Caco-2 (cell line): ENCODE data around the gene DUSP3. TPM values are rescaled to one million over a fixed set of nuclear protein-coding genes. Genes with fewer than 3 reads are reported as not detected.

Experiments
- BruUV-seq: library from RNA; stranded (reverse); fragments of 400-500 nt; replicated peaks from 2 replicates; lab custom pipeline; 2021; lab: Mats Ljungman, UMichigan
- CTCF ChIA-PET: fragments of 300-600 bp; sonication (Branson Sonifier 250); formaldehyde crosslinking; loops from one replicate; lab custom pipeline; 2022; ENCODE audit warnings: antibody characterized with exemption; lab: Charles Lee
- POLR2A ChIA-PET: fragments of 300-600 bp; sonication (Branson Sonifier 250); formaldehyde crosslinking; loops from one replicate; lab custom pipeline; 2022; ENCODE audit warnings: antibody characterized with exemption; lab: Charles Lee
- DNase-seq, 2 experiments: peaks; one replicate each; pipeline versions ENCODE4 v3.0.0 to v3.0.0-alpha.2; 2020 to 2022
- H3K27me3 ChIP-seq: replicated peaks from 2 replicates; pipeline ENCODE4 v1.6.0; 2011; ENCODE audit warnings: low read length; ENCODE audit not compliant: control insufficient read depth, insufficient read depth
- H3K36me3 ChIP-seq: 2 replicates; pipeline ENCODE4 v1.5.1; 2011; ENCODE audit warnings: low read length; ENCODE audit not compliant: control insufficient read depth, insufficient read depth
- H3K4me1 ChIP-seq: fragments of 250-450 bp; sonication (Bioruptor Pico); 2 replicates; pipeline ENCODE4 v1.5.1; 2020; ENCODE audit warnings: mild to moderate bottlenecking
- H3K4me3 ChIP-seq: 2 replicates; pipeline ENCODE4 v1.5.1; 2011; ENCODE audit warnings: low read depth, mild to moderate bottlenecking, control low read depth, low read length
- H3K9me3 ChIP-seq: fragments of 250-450 bp; sonication (Bioruptor Pico); 2 replicates; pipeline ENCODE4 v1.5.1; 2020; ENCODE audit warnings: mild to moderate bottlenecking, moderate library complexity
- H3K27ac Mint-ChIP-seq: one replicate; pipeline ENCODE4 v1.8.0; 2022; ENCODE audit warnings: mixed read lengths; ENCODE audit not compliant: unreplicated experiment
- H3K27me3 Mint-ChIP-seq: one replicate; pipeline ENCODE4 v1.8.0; 2022; ENCODE audit warnings: mixed read lengths; ENCODE audit not compliant: insufficient read depth, unreplicated experiment
- H3K36me3 Mint-ChIP-seq: one replicate; pipeline ENCODE4 v1.8.0; 2022; ENCODE audit warnings: mild to moderate bottlenecking, mixed read lengths; ENCODE audit not compliant: insufficient read depth, unreplicated experiment
- H3K4me1 Mint-ChIP-seq: one replicate; pipeline ENCODE4 v1.8.0; 2022; ENCODE audit warnings: low read depth, mixed read lengths; ENCODE audit not compliant: unreplicated experiment
- H3K4me3 Mint-ChIP-seq: one replicate; pipeline ENCODE4 v1.8.0; 2022; ENCODE audit warnings: mild to moderate bottlenecking, moderate library complexity, mixed read lengths; ENCODE audit not compliant: unreplicated experiment
- H3K9me3 Mint-ChIP-seq: one replicate; pipeline ENCODE4 v1.8.0; 2022; ENCODE audit warnings: mixed read lengths; ENCODE audit not compliant: unreplicated experiment
- intact Hi-C: fragments of 100-400 bp; cut with micrococcal nuclease; formaldehyde crosslinking; loops from one replicate; pipeline ENCODE4 v1.10.0; 2022; ENCODE audit not compliant: unreplicated experiment
- total RNA-seq: library from RNA; stranded (reverse); gene quantifications from 2 replicates; pipeline ENCODE4 v1.2.3, GENCODE V29; 2022
- TF ChIP-seq, protein P1 (sequence below), 2 experiments: fragments of 200-600 bp in 1 of 2; IDR thresholded peaks; 1 replicate in 1 of 2; 2 replicates in 1 of 2; pipeline versions ENCODE4 v1.5.1 to v1.8.0; 2011 to 2022; ENCODE audit warnings: antibody characterized with exemption in 1 of 2, control low read depth in 1 of 2, inconsistent platforms in 1 of 2, low read depth in 1 of 2, low read length in 1 of 2, mild to moderate bottlenecking in 1 of 2, moderate library complexity in 1 of 2; ENCODE audit not compliant: insufficient read depth in 1 of 2, severe bottlenecking in 1 of 2, unreplicated experiment in 1 of 2

DUSP3 gene
- total RNA-seq, 1 experiment from 2014 or later, result 86.3 TPM

DNA sequence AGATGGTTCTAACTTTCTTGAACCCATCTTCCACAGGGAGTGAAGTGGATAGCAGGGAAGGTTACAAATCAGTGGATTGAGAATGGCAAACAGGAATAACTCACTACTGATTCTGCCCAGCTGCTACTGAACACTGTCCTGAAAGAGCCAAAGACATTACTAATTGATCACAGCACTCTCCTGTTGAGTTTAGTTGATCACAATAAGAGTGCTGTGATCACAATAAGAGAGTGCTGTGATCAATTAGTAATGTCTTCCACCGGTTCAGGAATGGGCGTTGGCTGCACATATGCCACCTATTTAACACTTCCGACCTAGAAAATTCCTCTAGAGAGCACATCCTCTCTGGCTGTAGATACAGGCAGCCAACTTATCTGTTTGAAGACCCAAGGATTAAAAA is 12.8 kb upstream of the DUSP3 start:
- peaks cover 1% of the 10 kb centered on the region for H3K9me3 Mint-ChIP-seq
- DNase-seq, result peak; percentile 69 to 70
- H3K4me3 Mint-ChIP-seq, result peak overlapping the region; percentile 57
- POLR2A ChIA-PET, result no interaction called here
- Histone ChIP-seq H3K4me1 (peaks cover 5% of the 10 kb centered on the region; the same call in 1 of the 2 replicates), H3K9me3 (no peaks in the 10 kb centered on the region), H3K27me3 (no peaks in the 10 kb centered on the region), H3K4me3 (no peak overlapping the region), H3K36me3 (no peaks in the 10 kb centered on the region)
- TF ChIP-seq, protein P1, sequence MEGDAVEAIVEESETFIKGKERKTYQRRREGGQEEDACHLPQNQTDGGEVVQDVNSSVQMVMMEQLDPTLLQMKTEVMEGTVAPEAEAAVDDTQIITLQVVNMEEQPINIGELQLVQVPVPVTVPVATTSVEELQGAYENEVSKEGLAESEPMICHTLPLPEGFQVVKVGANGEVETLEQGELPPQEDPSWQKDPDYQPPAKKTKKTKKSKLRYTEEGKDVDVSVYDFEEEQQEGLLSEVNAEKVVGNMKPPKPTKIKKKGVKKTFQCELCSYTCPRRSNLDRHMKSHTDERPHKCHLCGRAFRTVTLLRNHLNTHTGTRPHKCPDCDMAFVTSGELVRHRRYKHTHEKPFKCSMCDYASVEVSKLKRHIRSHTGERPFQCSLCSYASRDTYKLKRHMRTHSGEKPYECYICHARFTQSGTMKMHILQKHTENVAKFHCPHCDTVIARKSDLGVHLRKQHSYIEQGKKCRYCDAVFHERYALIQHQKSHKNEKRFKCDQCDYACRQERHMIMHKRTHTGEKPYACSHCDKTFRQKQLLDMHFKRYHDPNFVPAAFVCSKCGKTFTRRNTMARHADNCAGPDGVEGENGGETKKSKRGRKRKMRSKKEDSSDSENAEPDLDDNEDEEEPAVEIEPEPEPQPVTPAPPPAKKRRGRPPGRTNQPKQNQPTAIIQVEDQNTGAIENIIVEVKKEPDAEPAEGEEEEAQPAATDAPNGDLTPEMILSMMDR (IDR thresholded peaks at IDR 0.05; ENCODE audit: insufficient read depth in 1 of 2, low read depth in 1 of 2, low read length in 1 of 2, severe bottlenecking in 1 of 2, unreplicated experiment in 1 of 2), result no peak
- peaks cover 2% of the 10 kb centered on the region for H3K27me3 Mint-ChIP-seq
- no peaks in the 10 kb centered on the region for H3K4me1 Mint-ChIP-seq
- H3K27ac Mint-ChIP-seq, result no peak overlapping the region
- no TSS peak for BruUV-seq
- intact Hi-C loops, result no loop called here
- CTCF ChIA-PET, result no interaction called here
- no peaks in the 10 kb centered on the region for H3K36me3 Mint-ChIP-seq

DNA sequence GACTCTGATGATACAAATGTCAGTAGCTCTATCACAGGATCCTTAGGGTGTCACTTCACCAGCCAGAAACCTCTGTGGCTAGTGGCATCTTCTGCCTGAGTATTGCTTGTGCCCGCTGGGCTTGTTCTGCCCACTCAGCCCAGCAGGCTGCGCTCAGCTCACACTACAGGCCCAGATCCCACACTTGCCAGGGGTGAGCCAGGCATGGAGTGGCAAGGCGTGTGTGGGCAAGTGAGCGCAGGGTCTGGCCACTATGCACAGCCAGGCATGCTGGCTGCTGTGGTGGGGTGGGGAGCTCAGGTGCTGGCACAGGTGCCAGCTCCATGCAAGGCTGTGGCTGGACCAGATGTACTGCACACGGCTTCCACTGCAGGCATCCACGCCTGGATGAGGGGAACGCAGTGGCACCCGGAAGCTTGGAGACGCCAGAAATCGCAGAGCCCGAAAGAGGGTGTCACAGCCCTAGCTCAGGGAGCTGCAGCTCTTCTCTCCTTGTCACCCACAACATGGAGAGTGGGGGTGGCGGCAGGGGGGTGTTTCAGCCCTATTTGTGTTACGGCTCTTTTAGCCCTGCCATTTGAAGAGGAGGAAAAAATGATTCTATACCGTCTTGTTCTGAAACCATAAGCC is 11.6 kb upstream of the DUSP3 start:
- no peak overlapping the region for H3K4me3 ChIP-seq
- Mint-ChIP-seq H3K36me3 (no peaks in the 10 kb centered on the region), H3K4me3 (no peak overlapping the region), H3K4me1 (no peaks in the 10 kb centered on the region), H3K27me3 (peaks cover 2% of the 10 kb centered on the region), H3K27ac (no peak overlapping the region), H3K9me3 (no peaks in the 10 kb centered on the region)
- TF ChIP-seq, protein P1 (IDR thresholded peaks at IDR 0.05; ENCODE audit: insufficient read depth in 1 of 2, low read depth in 1 of 2, low read length in 1 of 2, severe bottlenecking in 1 of 2, unreplicated experiment in 1 of 2), result no peak
- no peaks in the 10 kb centered on the region for H3K36me3 ChIP-seq
- no peaks in the 10 kb centered on the region for H3K27me3 ChIP-seq
- no TSS peak for BruUV-seq
- POLR2A ChIA-PET, result no interaction called here
- CTCF ChIA-PET, result interaction anchor here (0.6 kb wide), 1 partner anchor 17 kb away, joined by 6 read pairs; no protein-coding TSS in a partner anchor
- peaks cover 5% of the 10 kb centered on the region; the same call in 1 of the 2 replicates for H3K4me1 ChIP-seq
- intact Hi-C loops, result no loop called here
- no peaks in the 10 kb centered on the region for H3K9me3 ChIP-seq
- DNase-seq, result no peak

DNA sequence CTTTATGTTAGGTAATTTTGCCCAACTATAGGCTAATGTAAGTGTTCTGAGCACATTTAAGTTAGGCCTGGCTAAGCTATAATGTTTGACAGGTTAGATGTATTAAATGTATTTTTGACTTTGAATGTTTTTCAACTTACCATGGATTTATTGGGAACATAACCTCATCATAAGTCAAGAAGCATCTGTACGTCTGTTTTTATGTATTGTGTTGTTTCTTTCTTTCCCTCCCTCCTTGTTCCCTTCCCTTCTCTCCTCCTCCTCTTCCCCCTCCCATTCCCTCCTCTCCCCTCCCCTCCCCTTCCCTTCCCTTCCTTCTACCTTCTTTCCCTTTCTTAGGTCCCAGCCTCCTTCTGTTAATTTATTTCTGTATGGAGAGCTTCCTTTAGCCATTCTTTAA is 10.7 kb upstream of the DUSP3 start:
- intact Hi-C loops, result no loop called here
- no peak overlapping the region for H3K4me3 ChIP-seq
- TF ChIP-seq, protein P1 (IDR thresholded peaks at IDR 0.05; ENCODE audit: insufficient read depth in 1 of 2, low read depth in 1 of 2, low read length in 1 of 2, severe bottlenecking in 1 of 2, unreplicated experiment in 1 of 2), result no peak
- H3K27me3 Mint-ChIP-seq, result no peaks in the 10 kb centered on the region
- no peaks in the 10 kb centered on the region for H3K36me3 ChIP-seq
- CTCF ChIA-PET, result no interaction called here
- H3K27me3 ChIP-seq, result no peaks in the 10 kb centered on the region
- H3K9me3 ChIP-seq, result no peaks in the 10 kb centered on the region
- H3K36me3 Mint-ChIP-seq, result no peaks in the 10 kb centered on the region
- no peaks in the 10 kb centered on the region for H3K4me1 Mint-ChIP-seq
- no peak overlapping the region for H3K27ac Mint-ChIP-seq
- no peaks in the 10 kb centered on the region for H3K9me3 Mint-ChIP-seq
- POLR2A ChIA-PET, result no interaction called here
- H3K4me1 ChIP-seq, result peaks cover 5% of the 10 kb centered on the region; the same call in 1 of the 2 replicates
- DNase-seq, result no peak
- H3K4me3 Mint-ChIP-seq, result no peak overlapping the region
- BruUV-seq, result no TSS peak
